SU-DHL-6 (cell line): Measurements from ENCODE around the gene AEBP1.

Source experiments
- H2AFZ ChIP-seq: fragments of 200-600 bp; sonication (generic); 2 replicates; pipeline ENCODE4 v1.6.1; 2014; ENCODE audit warnings: low read depth, mild to moderate bottlenecking, moderate library complexity, mixed read lengths, antibody characterized with exemption, low read length; ENCODE audit not compliant: severe bottlenecking
- H3F3A ChIP-seq: fragments of 200-600 bp; shearing (Covaris generic); 2 replicates; pipeline ENCODE4 v1.6.0; 2016; ENCODE audit warnings: antibody characterized with exemption, mild to moderate bottlenecking; ENCODE audit not compliant: insufficient read depth
- H3K27ac ChIP-seq: fragments of 200-600 bp; sonication (generic); 2 replicates; pipeline ENCODE4 v1.5.1; 2016; ENCODE audit warnings: low read depth, mild to moderate bottlenecking, low read length, moderate library complexity, mixed read lengths
- H3K27me3 ChIP-seq: fragments of 200-600 bp; sonication (generic), shearing (Covaris generic); 2 replicates; pipeline ENCODE4 v1.6.0; 2014; ENCODE audit warnings: mild to moderate bottlenecking, low read length
- H3K36me3 ChIP-seq: fragments of 200-600 bp; sonication (generic); 2 replicates; pipeline ENCODE4 v1.6.1; 2014; ENCODE audit warnings: mild to moderate bottlenecking, low read length, mixed read lengths
- H3K4me2 ChIP-seq: fragments of 300-600, 200-600 bp; shearing (Covaris generic), sonication (generic); 2 replicates; pipeline ENCODE4 v1.6.0; 2014; ENCODE audit warnings: low read length, low read depth, mild to moderate bottlenecking; ENCODE audit not compliant: poor library complexity, severe bottlenecking
- H3K4me3 ChIP-seq: fragments of 200-600 bp; sonication (generic); 2 replicates; pipeline ENCODE4 v1.5.1; 2014; ENCODE audit warnings: antibody characterized with exemption, low read length, mild to moderate bottlenecking, mixed read lengths; ENCODE audit not compliant: insufficient read depth, poor library complexity, severe bottlenecking
- H3K79me2 ChIP-seq: fragments of 200-600 bp; sonication (generic); 2 replicates; pipeline ENCODE4 v1.6.1; 2014; ENCODE audit warnings: mild to moderate bottlenecking, low read length, moderate library complexity; ENCODE audit not compliant: insufficient read depth
- H3K9ac ChIP-seq: fragments of 200-600 bp; sonication (generic); 2 replicates; pipeline ENCODE4 v1.7.0; 2014; ENCODE audit warnings: mild to moderate bottlenecking, low read length
- H3K9me2 ChIP-seq: fragments of 200-600 bp; sonication (generic); replicated peaks from 2 replicates; pipeline ENCODE4 v1.6.1; 2014; ENCODE audit warnings: low read length; ENCODE audit not compliant: insufficient read depth
- H3K9me3 ChIP-seq: fragments of 200-600 bp; sonication (generic); 2 replicates; pipeline ENCODE4 v1.6.1; 2014; ENCODE audit warnings: low read length, mixed read lengths; ENCODE audit not compliant: insufficient read depth
- H4K20me1 ChIP-seq: fragments of 200-600 bp; sonication (generic); 2 replicates; pipeline ENCODE4 v1.6.1; 2014; ENCODE audit warnings: low read depth, mild to moderate bottlenecking, antibody characterized with exemption, low read length, moderate library complexity, mixed read lengths
- EZH2phosphoT487 ChIP-seq: fragments of 200-600 bp; sonication (generic), shearing (Covaris generic); conservative IDR thresholded peaks from 2 replicates; pipeline ENCODE4 v1.6.1; 2018; ENCODE audit warnings: mild to moderate bottlenecking, antibody characterized with exemption, low read length, moderate library complexity, mixed read lengths
- TF ChIP-seq, protein P1 (sequence below): fragments of 200-600 bp; sonication (generic); IDR thresholded peaks from one replicate; pipeline ENCODE4 v1.5.1; 2017; ENCODE audit warnings: antibody characterized with exemption, mild to moderate bottlenecking, low read length, moderate library complexity; ENCODE audit not compliant: insufficient read depth, poor library complexity, severe bottlenecking

AEBP1 gene

DNA sequence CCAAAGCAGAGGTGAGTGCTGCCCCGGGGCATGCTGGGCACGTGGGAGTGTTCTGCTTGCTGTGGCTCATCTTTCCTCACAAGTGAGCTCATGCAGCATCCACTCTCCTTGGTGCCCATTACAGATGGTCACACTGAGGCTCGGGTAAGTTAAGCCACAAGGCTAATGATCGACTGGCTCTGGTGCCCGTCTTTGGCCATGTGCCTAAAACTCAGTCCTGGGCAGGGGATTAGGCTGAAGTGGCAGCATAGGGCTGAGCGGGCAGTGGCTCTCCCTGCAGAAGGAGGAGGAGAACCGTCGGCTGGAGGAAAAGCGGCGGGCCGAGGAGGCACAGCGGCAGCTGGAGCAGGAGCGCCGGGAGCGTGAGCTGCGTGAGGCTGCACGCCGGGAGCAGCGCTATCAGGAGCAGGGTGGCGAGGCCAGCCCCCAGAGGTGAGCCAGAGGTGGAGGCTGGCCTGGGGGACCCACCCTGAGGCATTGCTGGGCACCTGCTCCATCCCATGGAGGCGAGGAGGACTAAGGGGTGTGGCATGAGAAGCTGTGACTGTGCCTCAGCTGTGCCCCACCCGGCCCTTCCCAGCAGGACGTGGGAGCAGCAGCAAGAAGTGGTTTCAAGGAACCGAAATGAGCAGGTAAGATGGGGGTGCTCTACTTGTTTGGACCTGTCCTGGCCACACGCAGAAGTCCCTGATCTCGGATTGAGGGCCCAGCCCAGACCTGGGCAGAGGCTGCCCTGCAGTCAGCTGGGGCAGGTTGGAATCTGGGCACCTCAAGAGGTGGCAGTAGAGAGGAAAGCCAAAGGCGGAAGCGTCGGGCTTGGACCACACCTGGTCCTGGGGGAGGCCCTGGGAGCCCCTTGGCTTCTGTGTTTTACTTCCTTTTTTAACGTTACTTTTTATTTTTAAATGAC, 46.0 kb upstream of the AEBP1 start:
- Histone ChIP-seq H3K36me3 (peaks cover 28% of the 10 kb centered on the region; the same call in 1 of the 2 replicates), H3K79me2 (peaks cover 22% of the 10 kb centered on the region), H3K4me2 (no peak overlapping the region), H3K4me3 (no peak overlapping the region), H3K27me3 (no peaks in the 10 kb centered on the region), H3K9ac (no peak overlapping the region), H3K9me3 (no peaks in the 10 kb centered on the region), H3K27ac (peak overlapping the region; percentile 9; the same call in 1 of the 2 replicates), H4K20me1 (no peaks in the 10 kb centered on the region; the same call in 1 of the 2 replicates), H2AFZ (no peak overlapping the region), H3F3A (no peaks in the 10 kb centered on the region), H3K9me2 (no peaks in the 10 kb centered on the region)
- TF ChIP-seq, protein P1, sequence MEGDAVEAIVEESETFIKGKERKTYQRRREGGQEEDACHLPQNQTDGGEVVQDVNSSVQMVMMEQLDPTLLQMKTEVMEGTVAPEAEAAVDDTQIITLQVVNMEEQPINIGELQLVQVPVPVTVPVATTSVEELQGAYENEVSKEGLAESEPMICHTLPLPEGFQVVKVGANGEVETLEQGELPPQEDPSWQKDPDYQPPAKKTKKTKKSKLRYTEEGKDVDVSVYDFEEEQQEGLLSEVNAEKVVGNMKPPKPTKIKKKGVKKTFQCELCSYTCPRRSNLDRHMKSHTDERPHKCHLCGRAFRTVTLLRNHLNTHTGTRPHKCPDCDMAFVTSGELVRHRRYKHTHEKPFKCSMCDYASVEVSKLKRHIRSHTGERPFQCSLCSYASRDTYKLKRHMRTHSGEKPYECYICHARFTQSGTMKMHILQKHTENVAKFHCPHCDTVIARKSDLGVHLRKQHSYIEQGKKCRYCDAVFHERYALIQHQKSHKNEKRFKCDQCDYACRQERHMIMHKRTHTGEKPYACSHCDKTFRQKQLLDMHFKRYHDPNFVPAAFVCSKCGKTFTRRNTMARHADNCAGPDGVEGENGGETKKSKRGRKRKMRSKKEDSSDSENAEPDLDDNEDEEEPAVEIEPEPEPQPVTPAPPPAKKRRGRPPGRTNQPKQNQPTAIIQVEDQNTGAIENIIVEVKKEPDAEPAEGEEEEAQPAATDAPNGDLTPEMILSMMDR = no peak
- no peak for TF ChIP-seq EZH2phosphoT487

DNA sequence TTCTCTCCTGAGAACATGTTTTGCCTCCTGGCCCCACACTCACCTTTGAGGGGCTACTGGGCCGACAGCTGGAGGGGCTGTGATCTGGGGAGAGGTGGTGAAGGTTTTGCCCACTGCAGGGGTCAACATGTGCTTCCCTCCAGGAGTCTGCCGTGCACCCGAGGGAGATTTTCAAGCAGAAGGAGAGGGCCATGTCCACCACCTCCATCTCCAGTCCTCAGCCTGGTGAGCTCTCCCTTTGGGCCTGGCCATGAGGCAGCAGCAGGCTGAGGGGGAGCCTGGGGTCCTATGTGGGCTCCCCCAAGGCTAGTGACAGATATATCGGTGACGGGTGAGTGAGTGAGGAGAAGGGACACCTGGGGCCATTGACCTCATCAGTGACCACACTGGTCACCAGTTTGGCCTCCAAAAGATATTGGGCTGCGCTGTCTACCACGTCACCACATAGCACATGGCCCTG, 45.4 kb upstream of the AEBP1 start:
- Histone ChIP-seq H3K9ac (no peak overlapping the region), H3K36me3 (peaks cover 24% of the 10 kb centered on the region; the same call in 1 of the 2 replicates), H3K4me2 (no peak overlapping the region)

DNA sequence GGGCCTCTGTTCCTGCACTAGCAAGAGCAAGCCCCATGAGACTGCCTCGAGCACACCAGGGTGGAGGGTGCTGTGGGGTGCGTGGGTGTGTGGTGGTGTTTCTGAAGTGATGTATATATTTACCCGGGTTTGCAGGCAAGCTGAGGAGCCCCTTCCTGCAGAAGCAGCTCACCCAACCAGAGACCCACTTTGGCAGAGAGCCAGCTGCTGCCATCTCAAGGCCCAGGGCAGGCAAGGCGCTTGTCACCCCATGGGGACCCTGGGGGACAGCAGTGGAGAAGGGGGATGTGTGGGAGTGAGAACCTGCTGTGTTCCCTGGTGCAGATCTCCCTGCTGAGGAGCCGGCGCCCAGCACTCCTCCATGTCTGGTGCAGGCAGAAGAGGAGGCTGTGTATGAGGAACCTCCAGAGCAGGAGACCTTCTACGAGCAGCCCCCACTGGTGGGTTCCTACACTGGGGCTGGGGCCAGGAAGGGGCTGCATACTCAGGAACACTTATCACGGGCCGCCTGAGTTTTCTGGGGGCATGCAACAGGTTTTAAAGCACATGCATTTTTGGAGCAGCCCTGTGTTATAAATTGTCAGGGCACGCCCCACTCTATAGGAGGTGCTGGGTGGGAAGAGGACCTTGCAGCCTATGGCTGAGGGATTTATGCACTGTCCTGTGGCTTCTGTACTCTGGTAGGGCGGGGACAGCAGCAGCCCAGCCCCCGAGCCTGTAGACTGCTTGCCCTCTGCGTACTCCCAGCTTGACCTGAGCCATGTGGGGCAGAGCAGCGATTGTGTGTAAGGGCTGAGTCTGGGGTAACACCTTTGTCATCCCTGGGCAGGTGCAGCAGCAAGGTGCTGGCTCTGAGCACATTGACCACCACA, 44.7 kb upstream of the AEBP1 start:
- TF ChIP-seq, protein P1 = no peak
- no peak for TF ChIP-seq EZH2phosphoT487
- H3K4me2 ChIP-seq = no peak overlapping the region
- no peak overlapping the region for H3K4me3 ChIP-seq
- H3K27me3 ChIP-seq = no peaks in the 10 kb centered on the region
- H3K9me2 ChIP-seq = no peaks in the 10 kb centered on the region
- H3K79me2 ChIP-seq = peaks cover 16% of the 10 kb centered on the region; the same call in 1 of the 2 replicates
- H4K20me1 ChIP-seq = no peaks in the 10 kb centered on the region; the same call in 1 of the 2 replicates
- H3K27ac ChIP-seq = peak overlapping the region; percentile 9; the same call in 1 of the 2 replicates
- no peaks in the 10 kb centered on the region for H3K9me3 ChIP-seq
- H3K9ac ChIP-seq = no peak overlapping the region
- H3F3A ChIP-seq = 0 out of 2 replicates have a peak, but pooled peaks cover 3% of the 10 kb centered on the region
- H2AFZ ChIP-seq = no peak overlapping the region
- peaks cover 19% of the 10 kb centered on the region; the same call in 1 of the 2 replicates for H3K36me3 ChIP-seq

More for the DNA sequence above, 45.4 kb upstream of the AEBP1 start:
- no peak overlapping the region for H2AFZ ChIP-seq
- no peaks in the 10 kb centered on the region for H3K9me3 ChIP-seq
- no peaks in the 10 kb centered on the region; the same call in 1 of the 2 replicates for H4K20me1 ChIP-seq
- H3K27me3 ChIP-seq = no peaks in the 10 kb centered on the region
- TF ChIP-seq, protein P1 = no peak
- no peak for TF ChIP-seq EZH2phosphoT487
- H3K4me3 ChIP-seq = no peak overlapping the region
- no peaks in the 10 kb centered on the region for H3K9me2 ChIP-seq
- H3F3A ChIP-seq = no peaks in the 10 kb centered on the region
- peaks cover 18% of the 10 kb centered on the region; the same call in 1 of the 2 replicates for H3K79me2 ChIP-seq
- H3K27ac ChIP-seq = peak overlapping the region; percentile 9; the same call in 1 of the 2 replicates
